Right renal cortex interstitium (tissue), 3 donors: ENCODE measurements around the gene HSD17B7. TPM values are rescaled to one million over a fixed set of nuclear protein-coding genes. Genes with fewer than 3 reads are reported as not detected.
"Not testable (repeated sequence)": the region's sequence is repeated elsewhere in the genome, so short reads cannot be mapped to it uniquely, and the experiment has no call there.

Source experiments
- DNase-seq, 3 donors: peaks; one replicate each; pipeline ENCODE4 v3.0.0-alpha.2; 2013; ENCODE audit warnings: low read depth in 3 of 3, low spot score in 2 of 3
- polyA plus RNA-seq, 3 donors: library from polyadenylated mRNA; unstranded; fragments of 120-200 nt; gene quantifications; one replicate each; pipeline ENCODE4 v1.2.1, GENCODE V29; 2013; ENCODE audit not compliant: insufficient read length in 3 of 3

The HSD17B7 gene
- polyA plus RNA-seq, 3 donors: 17.6 to 19.3 (median 17.7) TPM

DNA sequence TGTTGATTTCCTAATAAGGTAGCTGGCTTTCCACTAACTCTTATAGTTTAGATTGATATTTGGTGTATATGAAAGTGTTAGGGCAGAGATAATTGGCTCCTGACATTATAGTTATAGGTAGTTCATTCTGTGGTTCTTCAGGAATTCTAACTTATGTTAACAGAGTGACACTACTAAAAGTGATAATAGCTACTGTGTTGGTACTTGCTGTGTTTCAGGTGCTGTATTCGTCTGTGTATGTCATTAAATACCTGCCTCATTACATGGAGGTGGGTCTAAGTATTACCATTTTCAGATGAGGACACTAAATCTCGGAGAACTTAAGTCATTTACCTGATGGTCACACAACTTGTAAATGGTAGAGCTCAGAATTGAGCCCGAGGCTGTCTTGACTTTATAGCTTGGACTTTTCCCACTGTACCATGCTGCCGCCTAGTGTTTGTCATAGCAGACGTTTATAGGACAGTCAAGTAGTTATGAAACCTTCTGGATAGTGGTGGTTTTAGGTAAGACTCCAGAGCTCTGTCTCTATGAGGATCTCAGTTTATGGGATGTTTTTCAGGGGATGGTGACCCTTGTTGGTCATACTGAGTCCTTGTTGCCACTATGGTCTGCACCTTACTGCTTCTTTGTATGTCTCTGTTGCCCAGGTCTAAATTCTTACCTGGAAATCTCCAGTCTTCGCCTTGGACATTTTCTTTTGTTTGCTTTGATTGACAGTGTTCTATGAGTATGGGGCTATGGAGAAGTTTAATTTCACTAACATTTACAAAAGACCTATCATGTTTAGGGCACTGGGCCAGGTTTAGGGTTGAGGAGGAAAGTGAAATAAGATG lies 9.7 kb downstream of the HSD17B7 start:
- DNase-seq: peak in 2 of 3 donors; percentile 40 to 42

GRCh38 chr1:162807503-162807902 lies 17.0 kb downstream of the HSD17B7 start:
- not testable (repeated sequence) for DNase-seq

- not testable (repeated sequence) for DNase-seq
These were observed 21.9 kb downstream of the HSD17B7 start for GRCh38 chr1:162812357-162812756.

GRCh38 chr1:162818136-162818535 lies 27.6 kb downstream of the HSD17B7 start:
- DNase-seq: not testable (repeated sequence)

DNA sequence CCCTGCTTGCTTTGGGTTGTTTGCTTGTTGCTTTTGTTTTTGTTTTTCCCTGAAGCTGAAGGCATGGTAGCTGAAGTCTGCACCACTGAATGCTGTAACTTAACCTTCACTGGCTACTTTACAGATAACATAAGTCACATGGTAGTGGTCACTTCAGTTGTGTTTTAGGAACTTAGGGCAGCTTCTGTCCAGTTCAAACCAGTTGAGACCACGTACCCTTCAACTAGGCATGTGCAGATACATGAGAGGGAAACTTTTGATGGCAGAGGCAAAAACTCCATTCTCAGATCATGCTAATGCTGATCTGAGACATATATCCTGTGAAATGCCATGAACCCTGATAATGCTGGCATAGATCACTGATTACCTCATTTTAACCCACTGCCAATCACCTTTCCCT lies 28.2 kb downstream of the HSD17B7 start:
- not testable (repeated sequence) for DNase-seq

- DNase-seq: no peak
These were observed 32.1 kb downstream of the HSD17B7 start for GRCh38 chr1:162822391-162823200.

- DNase-seq: no peak
These were observed 32.7 kb downstream of the HSD17B7 start for GRCh38 chr1:162823231-162823630.

DNA sequence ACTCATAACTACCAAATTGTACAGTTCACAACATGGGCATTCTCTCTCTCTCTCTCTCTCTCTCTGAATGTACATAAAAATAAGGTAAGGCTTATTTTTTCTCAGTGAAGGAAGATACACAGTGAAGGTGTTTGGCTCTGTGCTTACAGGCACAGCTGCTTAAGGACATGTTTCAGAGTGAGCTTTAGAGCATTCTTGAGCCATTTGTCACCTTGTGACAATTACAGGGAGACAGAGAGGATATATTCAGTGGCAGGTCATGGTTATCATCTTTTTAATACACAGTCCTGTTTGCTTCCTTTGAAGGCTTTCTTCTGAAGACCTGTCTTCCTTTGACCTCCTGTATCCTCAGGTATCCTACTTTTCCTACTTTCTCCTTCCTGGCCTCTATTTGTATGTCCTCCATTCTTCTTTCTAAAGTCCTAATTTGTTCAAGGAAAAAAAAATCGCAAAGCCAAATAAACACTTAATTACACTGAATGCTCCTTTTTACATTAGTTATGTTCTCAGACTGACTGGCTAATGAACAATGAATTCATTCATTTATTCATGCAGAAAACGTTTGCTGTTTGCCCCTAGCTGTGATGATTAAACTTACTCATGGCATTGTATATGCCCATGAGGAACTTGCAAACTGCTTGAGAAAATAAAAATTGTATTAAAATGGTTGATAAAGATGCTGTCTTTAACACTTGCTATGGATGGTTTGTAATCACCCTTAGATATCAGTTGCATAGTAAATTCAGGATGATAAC lies 33.4 kb downstream of the HSD17B7 start:
- DNase-seq: no peak

DNA sequence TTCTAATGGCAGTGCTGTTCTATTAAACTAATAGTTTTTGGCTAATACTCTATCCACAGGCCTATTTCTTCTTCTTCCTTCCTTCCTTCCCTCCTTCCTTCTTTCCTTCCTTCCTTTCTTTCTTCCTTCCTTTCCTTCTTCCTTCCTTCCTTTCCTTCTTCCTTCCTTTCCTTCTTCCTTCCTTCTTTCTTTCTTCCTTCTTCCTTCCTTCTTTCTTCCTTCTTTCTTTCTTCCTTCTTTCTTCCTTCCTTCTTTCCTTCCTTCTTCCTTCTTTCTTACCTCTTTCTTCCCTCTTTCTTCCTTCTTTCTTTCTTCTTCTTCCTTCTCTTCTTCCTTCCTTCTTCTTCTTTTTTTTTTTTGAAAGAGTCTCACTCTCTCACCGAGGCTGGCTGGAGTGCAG lies 38.8 kb downstream of the HSD17B7 start:
- no peak for DNase-seq

GRCh38 chr1:162832470-162832869 lies 42.0 kb downstream of the HSD17B7 start:
- DNase-seq: no peak

DNA sequence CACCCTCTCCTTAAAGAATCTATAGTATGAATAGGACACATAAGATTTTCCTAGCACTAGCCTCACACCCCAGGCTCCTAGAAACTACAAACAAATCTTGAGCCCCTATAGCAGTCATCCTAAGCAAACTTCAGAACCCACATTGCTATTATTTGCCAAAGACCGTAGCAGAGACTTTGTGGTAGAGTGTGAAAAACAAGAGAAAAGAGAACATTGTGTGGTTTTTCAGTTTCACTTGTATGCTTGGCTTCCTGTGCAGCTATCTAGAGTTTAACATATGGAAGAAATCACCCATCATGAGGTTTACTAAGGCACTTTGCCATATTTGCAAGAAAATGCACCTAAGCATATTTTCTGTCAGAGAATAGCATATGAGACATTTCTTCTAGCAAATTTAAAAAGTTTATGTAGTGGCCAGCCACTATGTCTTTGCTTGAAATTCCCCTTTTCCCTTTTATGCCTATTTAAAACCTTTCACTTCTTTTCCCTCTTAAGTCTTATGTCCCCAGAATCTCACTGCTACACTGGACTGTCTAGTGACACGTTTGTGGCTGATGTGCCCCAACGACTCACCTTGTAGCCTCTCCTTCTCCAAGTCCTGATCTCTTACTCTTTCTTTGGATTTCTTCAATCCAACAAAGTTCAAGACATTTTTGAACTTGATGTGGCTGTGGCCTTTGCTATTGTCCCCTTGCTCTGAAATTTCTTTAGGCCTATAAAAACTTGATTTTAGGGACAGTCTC lies 44.8 kb downstream of the HSD17B7 start:
- DNase-seq: no peak

- DNase-seq: no peak
These were observed 48.4 kb downstream of the HSD17B7 start for GRCh38 chr1:162838863-162839262.

DNA sequence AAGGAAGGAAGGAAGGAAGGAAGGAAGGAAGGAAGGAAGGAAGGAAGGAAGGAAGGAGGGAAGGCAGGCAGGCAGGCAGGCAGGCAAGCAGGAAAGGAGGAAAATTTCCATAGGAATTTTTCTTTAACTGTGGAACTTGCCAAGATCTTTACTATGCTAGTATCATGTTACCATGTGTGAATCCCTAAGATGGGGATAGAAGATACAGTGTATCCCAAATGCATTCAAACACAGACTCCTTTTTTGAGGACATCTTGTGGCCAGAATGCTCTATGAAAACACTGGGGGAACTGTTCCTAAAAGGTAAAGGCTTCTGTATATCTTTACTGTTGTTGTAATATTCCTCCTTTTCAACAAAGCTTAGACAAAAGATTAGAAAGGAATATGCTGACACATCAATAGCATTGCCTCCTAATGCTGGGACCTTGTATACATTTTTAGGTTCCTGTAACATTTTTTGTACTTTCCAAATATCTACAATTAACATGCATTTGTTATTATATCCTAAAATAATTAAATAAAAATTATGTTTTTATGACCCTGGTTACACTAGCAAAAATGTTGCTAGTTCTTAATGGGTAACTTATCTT lies 49.8 kb downstream of the HSD17B7 start:
- no peak for DNase-seq

- DNase-seq: no peak
These were observed 53.7 kb downstream of the HSD17B7 start for GRCh38 chr1:162844153-162844552.

DNA sequence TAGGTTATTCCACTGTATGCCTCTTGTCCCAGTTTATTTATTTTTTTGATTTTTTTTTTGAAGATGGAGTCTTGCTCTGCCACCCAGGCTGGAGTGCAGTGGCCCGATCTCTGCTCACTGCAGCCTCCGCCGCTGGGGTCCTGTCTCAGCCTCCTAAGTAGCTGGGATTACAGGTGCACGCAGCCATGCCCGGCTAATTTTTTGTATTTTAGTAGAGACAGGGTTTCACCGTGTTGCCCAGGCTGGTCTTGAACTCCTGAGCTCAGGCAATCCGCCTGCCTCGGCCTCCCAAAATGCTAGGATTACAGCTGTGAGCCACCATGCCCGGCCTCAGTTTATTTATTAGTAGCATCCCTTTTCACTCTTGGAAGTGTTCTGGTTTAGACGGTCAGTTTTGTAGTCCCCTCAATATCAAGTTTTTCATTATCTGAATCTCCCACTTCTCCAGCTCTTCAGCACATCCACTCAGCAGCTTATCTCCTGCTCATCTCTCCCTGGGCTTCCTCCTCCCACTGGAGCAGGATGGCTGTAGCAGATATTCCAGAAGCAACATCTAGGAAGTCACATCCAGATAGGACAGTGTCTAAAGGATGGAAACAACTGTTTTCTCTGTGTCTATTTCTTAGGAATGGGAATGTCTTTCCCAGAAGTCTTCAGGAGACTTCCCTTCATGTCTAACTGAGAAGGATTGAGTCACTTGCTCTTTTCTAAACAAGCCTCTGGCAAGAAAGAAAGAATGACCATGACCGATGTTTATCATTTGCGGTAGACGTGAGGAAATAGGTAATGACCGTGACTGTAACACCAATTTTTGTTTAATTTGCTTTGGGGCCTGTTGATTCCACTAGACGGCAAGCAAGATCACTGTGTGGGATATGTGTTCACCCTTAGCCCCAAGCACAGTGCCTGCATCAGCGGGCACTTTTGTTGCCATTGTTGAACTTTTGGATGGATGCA lies 56.0 kb downstream of the HSD17B7 start:
- DNase-seq: no peak

DNA sequence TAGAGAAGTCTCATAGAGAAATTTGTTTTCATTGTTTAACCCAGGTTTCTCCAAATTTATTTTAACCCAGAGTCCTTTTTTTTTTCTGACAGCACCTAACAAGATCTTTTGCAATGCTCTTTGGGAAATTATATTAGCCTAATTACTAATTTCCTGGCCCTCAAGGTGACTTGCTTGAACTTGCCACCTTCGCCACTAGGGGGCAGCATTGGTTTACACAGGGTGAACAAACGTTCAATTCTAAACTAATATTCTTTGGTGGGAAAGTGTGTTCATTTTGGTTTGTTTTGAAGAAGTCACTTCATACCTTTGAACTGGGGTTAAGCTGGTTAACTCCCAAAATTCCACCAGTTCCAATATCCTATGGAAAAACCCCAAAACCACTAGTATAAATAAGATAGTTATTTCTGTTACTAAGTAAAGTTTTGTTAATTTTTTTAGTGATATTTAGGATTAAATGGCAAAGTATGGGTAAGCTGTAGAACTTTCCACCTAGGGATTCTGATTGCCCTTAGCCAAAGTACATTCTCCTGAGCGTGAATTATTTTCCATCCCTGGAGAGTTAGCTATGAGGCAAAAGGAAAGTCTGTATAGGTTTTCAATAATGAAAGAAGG lies 57.4 kb downstream of the HSD17B7 start:
- peak; percentile 35 to 44 (median 36) for DNase-seq

- no peak for DNase-seq
These were observed 59.2 kb downstream of the HSD17B7 start for GRCh38 chr1:162849711-162850110.

GRCh38 chr1:162851341-162851740 lies 60.8 kb downstream of the HSD17B7 start:
- DNase-seq: no peak
